Peyer's patch (tissue), 4 donors: Measurements from ENCODE around the gene PSRC1. TPM values are rescaled to one million over a fixed set of nuclear protein-coding genes. Genes with fewer than 3 reads are reported as not detected.

Experiments
- DNase-seq, 3 donors: peaks; one replicate each; pipeline ENCODE4 v3.0.0-alpha.2; 2017 to 2019
- H3K27ac ChIP-seq, 4 donors: fragments of 200-600 bp; sonication (generic); one replicate each; pipeline ENCODE4 v1.5.1; 2016 to 2019
- H3K27me3 ChIP-seq, 2 donors: fragments of 200-600 bp; sonication (generic); one replicate each; pipeline ENCODE4 v1.5.1; 2019
- H3K36me3 ChIP-seq, 3 donors: fragments of 200-600 bp; sonication (generic); one replicate each; pipeline ENCODE4 v1.5.1; 2016 to 2019
- H3K4me1 ChIP-seq, 4 donors: fragments of 200-600 bp; sonication (generic); one replicate each; pipeline ENCODE4 v1.5.1; 2016 to 2019
- H3K4me3 ChIP-seq, 4 donors: fragments of 200-600 bp; sonication (generic); 1 replicate in 3 of 4; 2 replicates in 1 of 4; pipeline ENCODE4 v1.5.1; 2016 to 2019; ENCODE audit warnings: mild to moderate bottlenecking in 1 of 4
- H3K9me3 ChIP-seq, 4 donors: fragments of 200-600 bp; sonication (generic); one replicate each; pipeline ENCODE4 v1.5.1; 2016 to 2019; ENCODE audit warnings: mild to moderate bottlenecking in 1 of 4
- POLR2A ChIP-seq, 2 donors: fragments of 450-650 bp; IDR thresholded peaks; one replicate each; pipeline ENCODE4 v1.5.1; 2017; ENCODE audit warnings: antibody characterized with exemption in 2 of 2, mild to moderate bottlenecking in 2 of 2, moderate library complexity in 2 of 2
- total RNA-seq, 4 donors: library from RNA; depleted of rRNA; stranded (reverse); fragments of >200 nt; gene quantifications; one replicate each; pipeline ENCODE4 v1.1.0, GENCODE V29; 2016
- TF ChIP-seq, protein P1 (sequence below), 6 experiments: fragments of 450-650 bp in 4 of 6; fragments of 200-600 bp in 2 of 6; sonication (generic) in 1 of 6; IDR thresholded peaks; one replicate each; pipeline ENCODE4 v1.5.1; 2017 to 2019; ENCODE audit warnings: antibody characterized with exemption in 6 of 6, mild to moderate bottlenecking in 3 of 6, moderate library complexity in 1 of 6

The PSRC1 gene
- total RNA-seq, 4 donors from 2014 or later: 3.5 to 8.3 (median 4.5) TPM

DNA sequence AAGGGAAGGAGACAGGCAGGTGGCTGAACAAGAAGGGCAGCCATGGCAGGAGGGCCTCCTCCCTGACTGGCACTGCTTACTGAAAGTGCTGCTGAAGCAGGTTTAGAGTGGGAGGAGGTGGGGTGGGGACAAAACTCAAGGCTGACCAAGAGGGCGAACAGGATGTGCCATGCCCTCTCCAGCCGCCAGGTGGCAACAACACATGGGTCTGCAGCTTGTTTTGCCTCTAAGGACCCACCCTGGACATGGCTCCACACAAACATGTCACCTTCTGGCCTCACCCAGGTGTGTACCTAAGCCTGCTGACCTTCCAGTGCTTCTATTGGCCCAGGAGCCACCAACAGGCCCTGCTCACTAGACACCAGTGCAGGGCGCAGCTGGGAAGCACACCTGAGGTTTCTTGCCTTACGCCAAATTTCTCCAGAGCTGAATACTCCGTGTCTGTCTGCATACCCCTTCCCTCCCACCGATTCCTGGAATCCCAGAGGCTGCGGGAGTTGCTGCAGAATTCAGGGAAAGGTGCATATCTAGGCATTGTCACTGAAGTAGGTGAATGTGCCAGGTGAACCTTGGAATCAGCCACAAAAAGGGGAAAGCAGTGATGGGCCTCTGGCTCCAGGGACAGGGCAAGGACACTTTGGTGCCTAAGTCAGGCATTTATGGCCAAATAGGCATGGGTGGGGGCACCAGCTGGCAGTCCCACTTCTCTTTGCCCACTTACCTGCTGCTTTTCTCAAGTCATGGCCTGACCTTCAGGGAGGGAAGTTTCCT, 5.3 kb downstream of the PSRC1 start:
- peak in 1 of 2 donors; percentile 35 for TF ChIP-seq POLR2A (IDR thresholded peaks at IDR 0.05)
- TF ChIP-seq, protein P1, sequence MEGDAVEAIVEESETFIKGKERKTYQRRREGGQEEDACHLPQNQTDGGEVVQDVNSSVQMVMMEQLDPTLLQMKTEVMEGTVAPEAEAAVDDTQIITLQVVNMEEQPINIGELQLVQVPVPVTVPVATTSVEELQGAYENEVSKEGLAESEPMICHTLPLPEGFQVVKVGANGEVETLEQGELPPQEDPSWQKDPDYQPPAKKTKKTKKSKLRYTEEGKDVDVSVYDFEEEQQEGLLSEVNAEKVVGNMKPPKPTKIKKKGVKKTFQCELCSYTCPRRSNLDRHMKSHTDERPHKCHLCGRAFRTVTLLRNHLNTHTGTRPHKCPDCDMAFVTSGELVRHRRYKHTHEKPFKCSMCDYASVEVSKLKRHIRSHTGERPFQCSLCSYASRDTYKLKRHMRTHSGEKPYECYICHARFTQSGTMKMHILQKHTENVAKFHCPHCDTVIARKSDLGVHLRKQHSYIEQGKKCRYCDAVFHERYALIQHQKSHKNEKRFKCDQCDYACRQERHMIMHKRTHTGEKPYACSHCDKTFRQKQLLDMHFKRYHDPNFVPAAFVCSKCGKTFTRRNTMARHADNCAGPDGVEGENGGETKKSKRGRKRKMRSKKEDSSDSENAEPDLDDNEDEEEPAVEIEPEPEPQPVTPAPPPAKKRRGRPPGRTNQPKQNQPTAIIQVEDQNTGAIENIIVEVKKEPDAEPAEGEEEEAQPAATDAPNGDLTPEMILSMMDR (IDR thresholded peaks at IDR 0.05): peak; percentile 57 to 97 (median 90)
- H3K9me3 ChIP-seq: no peaks in the 10 kb centered on the region
- H3K4me1 ChIP-seq: peaks cover 0 to 34% (median 3%) of the 10 kb centered on the region in 4 donors
- no peak overlapping the region for H3K4me3 ChIP-seq
- DNase-seq: peak; percentile 69 to 93 (median 92)
- H3K27ac ChIP-seq: peak overlapping the region in 3 of 4 donors; percentile 22 to 68 (median 46)
- no peaks in the 10 kb centered on the region for H3K36me3 ChIP-seq
- H3K27me3 ChIP-seq: no peaks in the 10 kb centered on the region

GRCh38 chr1:109275706-109276345, 7.1 kb downstream of the PSRC1 start:
- Histone ChIP-seq H3K27me3 (no peaks in the 10 kb centered on the region), H3K9me3 (no peaks in the 10 kb centered on the region), H3K27ac (no peak overlapping the region), H3K4me1 (peaks cover 0 to 23% (median 2%) of the 10 kb centered on the region in 4 donors), H3K36me3 (no peaks in the 10 kb centered on the region), H3K4me3 (no peak overlapping the region)
- TF ChIP-seq POLR2A (IDR thresholded peaks at IDR 0.05): no peak
- TF ChIP-seq, protein P1 (IDR thresholded peaks at IDR 0.05): no peak
- no peak for DNase-seq

- peak in 2 of 3 donors; percentile 64 to 66 for DNase-seq
- Histone ChIP-seq H3K4me1 (peaks cover 0 to 23% (median 2%) of the 10 kb centered on the region in 4 donors), H3K36me3 (no peaks in the 10 kb centered on the region), H3K27ac (peak overlapping the region in 1 of 4 donors; percentile 15), H3K4me3 (no peak overlapping the region), H3K9me3 (no peaks in the 10 kb centered on the region), H3K27me3 (no peaks in the 10 kb centered on the region)
- no peak for TF ChIP-seq POLR2A (IDR thresholded peaks at IDR 0.05)
- TF ChIP-seq, protein P1 (IDR thresholded peaks at IDR 0.05): no peak
Observed at GRCh38 chr1:109274533-109275476, 8.1 kb downstream of the PSRC1 start.

- peaks cover 0 to 23% (median 2%) of the 10 kb centered on the region in 4 donors for H3K4me1 ChIP-seq
Observed at GRCh38 chr1:109273570-109274288, 9.2 kb downstream of the PSRC1 start.

More at GRCh38 chr1:109273570-109274288, 9.2 kb downstream of the PSRC1 start:
- no peak overlapping the region for H3K27ac ChIP-seq
- no peaks in the 10 kb centered on the region for H3K27me3 ChIP-seq
- no peak overlapping the region for H3K4me3 ChIP-seq
- no peak for DNase-seq
- no peaks in the 10 kb centered on the region for H3K36me3 ChIP-seq
- no peak for TF ChIP-seq POLR2A (IDR thresholded peaks at IDR 0.05)
- TF ChIP-seq, protein P1 (IDR thresholded peaks at IDR 0.05): no peak
- no peaks in the 10 kb centered on the region for H3K9me3 ChIP-seq
